IPS-20b (cell line): ENCODE results near the gene TMEM30A.

ENCODE experiments used
- H3K27ac ChIP-seq: one replicate; pipeline ENCODE4 v1.5.1; 2013; ENCODE audit warnings: low read length
- H3K27me3 ChIP-seq: 2 replicates; pipeline ENCODE4 v1.6.1; 2013; ENCODE audit warnings: mild to moderate bottlenecking, low read length, inconsistent platforms; ENCODE audit not compliant: insufficient read depth
- H3K36me3 ChIP-seq: 2 replicates; pipeline ENCODE4 v1.6.1; 2013; ENCODE audit warnings: low read depth, mild to moderate bottlenecking, inconsistent platforms, low read length, moderate library complexity; ENCODE audit not compliant: insufficient read depth
- H3K4me1 ChIP-seq: 2 replicates; pipeline ENCODE4 v1.6.1; 2013; ENCODE audit warnings: mild to moderate bottlenecking, control low read depth, inconsistent platforms, low read length, moderate library complexity; ENCODE audit not compliant: insufficient read depth
- H3K4me3 ChIP-seq: 2 replicates; pipeline ENCODE4 v1.5.1; 2013; ENCODE audit warnings: mild to moderate bottlenecking, low read length, inconsistent platforms
- H3K9ac ChIP-seq: 2 replicates; pipeline ENCODE4 v1.6.1; 2013; ENCODE audit warnings: low read depth, mild to moderate bottlenecking, inconsistent platforms, low read length, moderate library complexity
- H3K9me3 ChIP-seq: 2 replicates; pipeline ENCODE4 v1.6.1; 2013; ENCODE audit warnings: mild to moderate bottlenecking, low read depth, low read length, inconsistent platforms; ENCODE audit not compliant: insufficient read depth

The TMEM30A gene

GRCh38 chr6:75224303-75224926, 60.2 kb downstream of the TMEM30A start:
- no peak overlapping the region for H3K27ac ChIP-seq
- no peaks in the 10 kb centered on the region for H3K27me3 ChIP-seq
- no peaks in the 10 kb centered on the region for H3K9me3 ChIP-seq
- no peak overlapping the region for H3K9ac ChIP-seq
- no peaks in the 10 kb centered on the region for H3K36me3 ChIP-seq
- H3K4me3 ChIP-seq: no peak overlapping the region
- 0 out of 2 replicates have a peak, but pooled peaks cover 4% of the 10 kb centered on the region for H3K4me1 ChIP-seq

GRCh38 chr6:75223428-75223827, 61.2 kb downstream of the TMEM30A start:
- no peaks in the 10 kb centered on the region for H3K27me3 ChIP-seq
- H3K4me1 ChIP-seq: 0 out of 2 replicates have a peak, but pooled peaks cover 4% of the 10 kb centered on the region
- H3K9me3 ChIP-seq: no peaks in the 10 kb centered on the region
- H3K4me3 ChIP-seq: no peak overlapping the region
- no peak overlapping the region for H3K9ac ChIP-seq
- no peak overlapping the region for H3K27ac ChIP-seq
- H3K36me3 ChIP-seq: no peaks in the 10 kb centered on the region

GRCh38 chr6:75222261-75222660, 62.3 kb downstream of the TMEM30A start:
- no peak overlapping the region for H3K27ac ChIP-seq

DNA sequence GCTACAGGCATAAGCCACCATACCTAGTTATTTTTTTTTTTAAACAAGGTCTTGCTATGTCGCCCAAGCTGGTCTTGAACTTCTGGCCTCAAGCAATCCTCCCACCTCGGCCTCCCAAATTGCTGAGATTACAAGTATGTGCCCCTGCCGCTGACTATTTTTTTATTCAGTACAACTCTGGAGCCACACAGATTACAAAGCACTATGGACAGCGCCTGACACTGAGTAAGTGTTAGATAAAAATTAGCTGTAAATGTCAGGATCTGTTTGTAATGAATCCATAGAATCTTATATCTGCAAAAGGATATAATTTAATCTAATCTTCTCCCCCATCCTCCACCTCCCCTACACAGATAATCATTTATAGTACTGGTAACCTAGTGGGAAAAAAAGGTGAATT, 63.5 kb downstream of the TMEM30A start:
- Histone ChIP-seq H3K4me3 (no peak overlapping the region), H3K36me3 (no peaks in the 10 kb centered on the region), H3K9ac (no peak overlapping the region), H3K4me1 (0 out of 2 replicates have a peak, but pooled peaks cover 4% of the 10 kb centered on the region), H3K27ac (no peak overlapping the region), H3K9me3 (no peaks in the 10 kb centered on the region), H3K27me3 (no peaks in the 10 kb centered on the region)

More at GRCh38 chr6:75222261-75222660, 62.3 kb downstream of the TMEM30A start:
- H3K4me3 ChIP-seq: no peak overlapping the region
- H3K9ac ChIP-seq: no peak overlapping the region
- H3K4me1 ChIP-seq: 0 out of 2 replicates have a peak, but pooled peaks cover 4% of the 10 kb centered on the region
- no peaks in the 10 kb centered on the region for H3K36me3 ChIP-seq
- no peaks in the 10 kb centered on the region for H3K27me3 ChIP-seq
- H3K9me3 ChIP-seq: no peaks in the 10 kb centered on the region

DNA sequence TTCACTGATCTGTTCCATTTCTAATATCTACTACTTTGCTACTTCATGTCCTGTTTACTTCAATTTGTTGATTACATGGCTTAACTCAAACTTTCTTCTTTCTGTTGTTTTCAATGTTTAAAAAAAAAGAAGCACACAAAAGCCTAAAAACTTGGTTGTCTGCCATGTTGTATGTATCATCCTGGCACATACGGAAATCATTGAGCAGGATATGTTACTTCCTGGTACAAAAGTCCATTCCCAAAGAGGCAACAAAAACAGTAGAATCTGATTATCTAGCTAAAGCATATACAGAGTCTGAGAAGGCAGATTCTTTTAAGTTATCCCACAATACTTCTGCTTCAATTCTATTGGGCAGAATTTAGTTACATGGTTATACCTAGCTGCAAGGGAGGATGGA, 64.2 kb downstream of the TMEM30A start:
- no peak overlapping the region for H3K9ac ChIP-seq
- no peaks in the 10 kb centered on the region for H3K9me3 ChIP-seq
- 0 out of 2 replicates have a peak, but pooled peaks cover 4% of the 10 kb centered on the region for H3K4me1 ChIP-seq
- no peak overlapping the region for H3K4me3 ChIP-seq
- no peaks in the 10 kb centered on the region for H3K36me3 ChIP-seq
- H3K27ac ChIP-seq: no peak overlapping the region
- no peaks in the 10 kb centered on the region for H3K27me3 ChIP-seq

GRCh38 chr6:75219263-75219662, 65.3 kb downstream of the TMEM30A start:
- Histone ChIP-seq H3K27ac (no peak overlapping the region), H3K27me3 (no peaks in the 10 kb centered on the region), H3K4me1 (0 out of 2 replicates have a peak, but pooled peaks cover 2% of the 10 kb centered on the region), H3K9me3 (no peaks in the 10 kb centered on the region), H3K36me3 (no peaks in the 10 kb centered on the region), H3K4me3 (no peak overlapping the region), H3K9ac (no peak overlapping the region)

DNA sequence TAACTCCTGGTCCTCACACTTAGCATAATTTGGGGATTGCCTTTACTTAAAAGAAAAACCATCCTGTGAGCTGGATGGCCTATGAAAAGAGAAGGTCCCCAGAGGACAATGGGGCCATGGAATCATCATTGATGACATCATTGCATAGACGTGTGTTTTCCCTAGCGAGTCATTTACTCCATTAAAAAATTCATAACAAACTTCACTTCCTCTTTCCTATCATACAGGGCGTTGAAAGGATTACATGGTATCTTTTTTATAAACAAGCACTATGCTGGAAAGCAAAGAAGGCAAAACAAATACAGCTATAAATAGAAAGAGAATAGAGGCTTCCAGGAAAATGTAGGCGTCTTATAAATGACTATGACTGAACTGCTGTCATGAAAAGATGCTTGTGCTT, 67.4 kb downstream of the TMEM30A start:
- Histone ChIP-seq H3K27me3 (no peaks in the 10 kb centered on the region), H3K36me3 (no peaks in the 10 kb centered on the region), H3K4me1 (peaks cover 17% of the 10 kb centered on the region), H3K27ac (no peak overlapping the region), H3K9me3 (no peaks in the 10 kb centered on the region), H3K9ac (no peak overlapping the region), H3K4me3 (no peak overlapping the region)

GRCh38 chr6:75215291-75215690, 69.3 kb downstream of the TMEM30A start:
- Histone ChIP-seq H3K27me3 (no peaks in the 10 kb centered on the region), H3K4me3 (no peak overlapping the region), H3K27ac (no peak overlapping the region), H3K9ac (no peak overlapping the region), H3K4me1 (peaks cover 26% of the 10 kb centered on the region), H3K9me3 (no peaks in the 10 kb centered on the region), H3K36me3 (no peaks in the 10 kb centered on the region)

DNA sequence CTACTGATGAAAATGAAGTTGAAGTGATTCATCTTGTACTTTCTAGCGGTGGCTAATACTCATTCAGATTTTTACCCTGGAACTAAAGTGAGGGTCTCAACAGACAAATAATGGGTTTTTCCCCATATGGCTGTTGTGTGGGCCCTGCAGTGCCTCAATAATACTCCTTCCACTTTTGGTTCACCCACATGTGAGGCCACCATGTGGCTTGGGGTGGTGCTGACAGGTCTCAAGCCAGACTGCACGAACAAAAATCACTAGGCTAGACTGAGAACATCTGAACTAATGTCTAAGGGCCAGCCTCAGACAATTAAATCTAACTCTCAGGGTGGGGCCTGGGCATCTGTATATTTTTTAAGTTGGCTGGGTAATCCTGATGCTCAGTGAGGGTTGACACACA, 70.9 kb downstream of the TMEM30A start:
- peaks cover 26% of the 10 kb centered on the region for H3K4me1 ChIP-seq
- peak overlapping the region; percentile 55 for H3K27ac ChIP-seq
- H3K9ac ChIP-seq: no peak overlapping the region
- 0 out of 2 replicates have a peak overlapping the region, but pooled peaks have one; percentile 22 for H3K4me3 ChIP-seq
- H3K9me3 ChIP-seq: no peaks in the 10 kb centered on the region
- H3K36me3 ChIP-seq: no peaks in the 10 kb centered on the region
- H3K27me3 ChIP-seq: peaks cover 13% of the 10 kb centered on the region

DNA sequence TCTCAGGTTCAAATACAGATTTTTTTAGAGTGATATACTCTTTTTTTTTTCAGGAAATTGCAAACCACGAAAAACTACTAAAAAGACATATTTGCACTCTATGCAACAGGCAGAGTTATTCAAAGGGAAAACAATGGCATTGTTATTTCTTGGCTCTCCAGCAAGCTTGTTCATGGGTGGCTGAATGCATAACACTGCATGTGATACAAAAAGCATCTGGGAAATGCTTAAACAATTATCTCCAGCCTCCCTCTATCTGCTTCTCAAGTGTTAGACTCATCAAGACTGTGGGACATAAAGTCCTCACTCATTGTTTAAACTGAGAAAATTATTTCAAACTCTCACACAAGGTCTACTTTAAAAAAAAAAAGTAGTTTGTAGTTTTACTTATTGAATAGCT, 71.5 kb downstream of the TMEM30A start:
- H3K27ac ChIP-seq: no peak overlapping the region
- peak overlapping the region; percentile 22 for H3K4me3 ChIP-seq
- H3K4me1 ChIP-seq: peaks cover 26% of the 10 kb centered on the region
- H3K9me3 ChIP-seq: no peaks in the 10 kb centered on the region
- H3K9ac ChIP-seq: no peak overlapping the region; the same call in 1 of the 2 replicates
- no peaks in the 10 kb centered on the region for H3K36me3 ChIP-seq
- H3K27me3 ChIP-seq: peaks cover 19% of the 10 kb centered on the region

DNA sequence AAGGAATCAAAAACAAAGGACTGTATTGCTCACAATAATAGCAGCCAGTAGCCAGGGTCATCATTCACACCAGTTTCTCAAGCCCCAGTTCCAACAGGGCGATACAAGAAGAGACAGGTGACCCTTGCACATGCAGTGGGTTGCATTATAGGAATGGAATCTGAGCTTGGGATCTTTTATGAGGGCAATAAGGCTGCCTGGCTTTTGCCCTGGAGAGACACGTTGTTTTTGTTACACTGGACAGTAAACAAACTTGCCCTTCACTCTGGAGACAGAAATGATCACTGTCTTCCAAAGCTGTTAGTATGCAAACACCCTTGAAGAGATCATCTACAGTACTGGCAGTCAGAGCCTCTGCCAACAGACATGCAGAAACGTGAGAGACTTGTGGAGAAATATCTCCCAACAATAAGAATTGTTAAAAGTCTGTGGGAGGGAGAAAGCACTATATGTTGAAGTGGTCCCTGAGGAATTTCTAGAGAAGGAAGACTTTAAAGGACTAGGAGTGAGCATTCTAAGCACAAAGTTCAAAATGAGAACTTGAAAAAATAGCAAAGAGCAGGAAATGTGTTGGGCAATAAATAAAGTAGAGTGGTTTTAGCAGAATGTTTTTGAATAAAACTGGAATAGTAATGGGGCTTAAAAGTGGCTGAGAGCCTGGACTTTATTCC, 72.5 kb downstream of the TMEM30A start:
- no peak overlapping the region for H3K9ac ChIP-seq

More for the DNA sequence above, 72.5 kb downstream of the TMEM30A start:
- Histone ChIP-seq H3K27me3 (peaks cover 30% of the 10 kb centered on the region), H3K27ac (no peak overlapping the region), H3K9me3 (no peaks in the 10 kb centered on the region), H3K4me1 (peaks cover 27% of the 10 kb centered on the region), H3K4me3 (no peak overlapping the region), H3K36me3 (no peaks in the 10 kb centered on the region)
